SJCRH30 (cell line): Measurements from ENCODE around the gene KIF16B. TPM values are rescaled to one million over a fixed set of nuclear protein-coding genes. Genes with fewer than 3 reads are reported as not detected.

Experiments used
- DNase-seq, 2 experiments: peaks; one replicate each; pipeline ENCODE4 v3.0.0-alpha.2; 2015 to 2020
- H3K27ac ChIP-seq: fragments of 250-450 bp; sonication (Bioruptor Pico); 2 replicates; pipeline ENCODE4 v1.5.1; 2020; ENCODE audit warnings: mild to moderate bottlenecking, moderate library complexity
- H3K27me3 ChIP-seq: fragments of 250-450 bp; sonication (Bioruptor Pico); 2 replicates; pipeline ENCODE4 v1.5.1; 2020; ENCODE audit warnings: mild to moderate bottlenecking, moderate library complexity
- H3K36me3 ChIP-seq: fragments of 250-450 bp; sonication (Bioruptor Pico); 2 replicates; pipeline ENCODE4 v1.5.1; 2020; ENCODE audit warnings: mild to moderate bottlenecking, moderate library complexity
- H3K4me1 ChIP-seq: fragments of 250-450 bp; sonication (Bioruptor Pico); 2 replicates; pipeline ENCODE4 v1.5.1; 2020; ENCODE audit warnings: mild to moderate bottlenecking, moderate library complexity
- H3K4me3 ChIP-seq: fragments of 250-450 bp; sonication (Bioruptor Pico); 2 replicates; pipeline ENCODE4 v1.5.1; 2020; ENCODE audit warnings: mild to moderate bottlenecking, moderate library complexity
- H3K9me3 ChIP-seq: fragments of 250-450 bp; sonication (Bioruptor Pico); replicated peaks from 2 replicates; pipeline ENCODE4 v1.5.1; 2020; ENCODE audit warnings: mild to moderate bottlenecking, moderate library complexity
- total RNA-seq: library from RNA; depleted of rRNA; stranded (reverse); fragments of >200 nt; shearing (Covaris generic); gene quantifications from 2 replicates; pipeline ENCODE4 v1.2.3, GENCODE V29; 2014

The KIF16B gene
- total RNA-seq, 1 experiment from 2014 or later: 2.0 TPM

GRCh38 chr20:16475225-16475624 is 98.0 kb downstream of the KIF16B start:
- no peaks in the 10 kb centered on the region for H3K36me3 ChIP-seq
- H3K4me1 ChIP-seq: peaks cover 10% of the 10 kb centered on the region; the same call in 1 of the 2 replicates
- H3K4me3 ChIP-seq: no peak overlapping the region
- no peaks in the 10 kb centered on the region for H3K9me3 ChIP-seq
- H3K27ac ChIP-seq: no peak overlapping the region
- H3K27me3 ChIP-seq: no peaks in the 10 kb centered on the region
- DNase-seq: peak; percentile 15 to 58

GRCh38 chr20:16474363-16474762 is 98.9 kb downstream of the KIF16B start:
- H3K9me3 ChIP-seq: no peaks in the 10 kb centered on the region
- peaks cover 10% of the 10 kb centered on the region; the same call in 1 of the 2 replicates for H3K4me1 ChIP-seq
- no peaks in the 10 kb centered on the region for H3K27me3 ChIP-seq
- no peaks in the 10 kb centered on the region for H3K36me3 ChIP-seq
- no peak overlapping the region for H3K27ac ChIP-seq
- DNase-seq: no peak
- H3K4me3 ChIP-seq: no peak overlapping the region

GRCh38 chr20:16472045-16472872 is 101.0 kb downstream of the KIF16B start:
- Histone ChIP-seq H3K4me1 (peaks cover 10% of the 10 kb centered on the region; the same call in 1 of the 2 replicates), H3K27ac (no peak overlapping the region), H3K27me3 (no peaks in the 10 kb centered on the region), H3K36me3 (no peaks in the 10 kb centered on the region), H3K9me3 (no peaks in the 10 kb centered on the region), H3K4me3 (no peak overlapping the region)
- DNase-seq: no peak

- no peak for DNase-seq
- no peak overlapping the region for H3K4me3 ChIP-seq
- H3K27ac ChIP-seq: no peak overlapping the region
- peaks cover 1% of the 10 kb centered on the region; the same call in 1 of the 2 replicates for H3K4me1 ChIP-seq
- H3K27me3 ChIP-seq: no peaks in the 10 kb centered on the region
- H3K36me3 ChIP-seq: no peaks in the 10 kb centered on the region
- H3K9me3 ChIP-seq: no peaks in the 10 kb centered on the region
These were observed 103.8 kb downstream of the KIF16B start for GRCh38 chr20:16469395-16469905.

- Histone ChIP-seq H3K27me3 (0 out of 2 replicates have a peak, but pooled peaks cover 2% of the 10 kb centered on the region), H3K36me3 (no peaks in the 10 kb centered on the region), H3K4me3 (no peak overlapping the region), H3K9me3 (no peaks in the 10 kb centered on the region), H3K4me1 (no peaks in the 10 kb centered on the region), H3K27ac (no peak overlapping the region)
- no peak for DNase-seq
These were observed 110.5 kb downstream of the KIF16B start for GRCh38 chr20:16462711-16463110.

GRCh38 chr20:16459019-16459700 is 114.1 kb downstream of the KIF16B start:
- Histone ChIP-seq H3K4me1 (no peaks in the 10 kb centered on the region), H3K27me3 (0 out of 2 replicates have a peak, but pooled peaks cover 2% of the 10 kb centered on the region), H3K36me3 (no peaks in the 10 kb centered on the region), H3K4me3 (no peak overlapping the region), H3K9me3 (no peaks in the 10 kb centered on the region), H3K27ac (no peak overlapping the region)
- DNase-seq: no peak

GRCh38 chr20:16457514-16457913 is 115.7 kb downstream of the KIF16B start:
- Histone ChIP-seq H3K27ac (peak overlapping the region; percentile 17; the same call in 1 of the 2 replicates), H3K27me3 (0 out of 2 replicates have a peak, but pooled peaks cover 2% of the 10 kb centered on the region), H3K36me3 (no peaks in the 10 kb centered on the region), H3K9me3 (no peaks in the 10 kb centered on the region), H3K4me3 (no peak overlapping the region), H3K4me1 (no peaks in the 10 kb centered on the region)
- DNase-seq: peak in 1 of 2 experiments; percentile 23

GRCh38 chr20:16455324-16455723 is 117.9 kb downstream of the KIF16B start:
- DNase-seq: no peak
- no peaks in the 10 kb centered on the region for H3K4me1 ChIP-seq
- no peaks in the 10 kb centered on the region for H3K27me3 ChIP-seq
- no peaks in the 10 kb centered on the region for H3K36me3 ChIP-seq
- H3K4me3 ChIP-seq: no peak overlapping the region
- no peak overlapping the region for H3K27ac ChIP-seq
- H3K9me3 ChIP-seq: no peaks in the 10 kb centered on the region

GRCh38 chr20:16451982-16452381 is 121.3 kb downstream of the KIF16B start:
- Histone ChIP-seq H3K27me3 (no peaks in the 10 kb centered on the region), H3K4me1 (no peaks in the 10 kb centered on the region), H3K9me3 (no peaks in the 10 kb centered on the region), H3K27ac (no peak overlapping the region), H3K4me3 (no peak overlapping the region), H3K36me3 (no peaks in the 10 kb centered on the region)
- no peak for DNase-seq

- Histone ChIP-seq H3K36me3 (no peaks in the 10 kb centered on the region), H3K9me3 (no peaks in the 10 kb centered on the region), H3K27me3 (no peaks in the 10 kb centered on the region), H3K27ac (no peak overlapping the region), H3K4me1 (no peaks in the 10 kb centered on the region), H3K4me3 (no peak overlapping the region)
- DNase-seq: no peak
These were observed 122.2 kb downstream of the KIF16B start for GRCh38 chr20:16451001-16451400.

GRCh38 chr20:16446991-16447390 is 126.3 kb downstream of the KIF16B start:
- H3K36me3 ChIP-seq: no peaks in the 10 kb centered on the region
- no peaks in the 10 kb centered on the region for H3K27me3 ChIP-seq
- H3K4me3 ChIP-seq: no peak overlapping the region
- H3K27ac ChIP-seq: no peak overlapping the region
- DNase-seq: no peak
- H3K9me3 ChIP-seq: no peaks in the 10 kb centered on the region
- H3K4me1 ChIP-seq: no peaks in the 10 kb centered on the region

GRCh38 chr20:16446246-16446645 is 127.0 kb downstream of the KIF16B start:
- H3K27me3 ChIP-seq: no peaks in the 10 kb centered on the region
- no peak overlapping the region for H3K4me3 ChIP-seq
- no peak overlapping the region for H3K27ac ChIP-seq
- no peaks in the 10 kb centered on the region for H3K4me1 ChIP-seq
- H3K9me3 ChIP-seq: no peaks in the 10 kb centered on the region
- no peak for DNase-seq
- H3K36me3 ChIP-seq: no peaks in the 10 kb centered on the region

GRCh38 chr20:16445482-16445881 is 127.8 kb downstream of the KIF16B start:
- Histone ChIP-seq H3K27me3 (no peaks in the 10 kb centered on the region), H3K4me3 (no peak overlapping the region), H3K27ac (no peak overlapping the region), H3K9me3 (no peaks in the 10 kb centered on the region), H3K4me1 (no peaks in the 10 kb centered on the region), H3K36me3 (no peaks in the 10 kb centered on the region)
- no peak for DNase-seq

GRCh38 chr20:16444057-16444777 is 129.0 kb downstream of the KIF16B start:
- Histone ChIP-seq H3K36me3 (no peaks in the 10 kb centered on the region), H3K27ac (no peak overlapping the region), H3K4me3 (no peak overlapping the region), H3K27me3 (no peaks in the 10 kb centered on the region), H3K4me1 (no peaks in the 10 kb centered on the region), H3K9me3 (no peaks in the 10 kb centered on the region)
- no peak for DNase-seq
